ENCODE results near the gene ZFR. TPM values are rescaled to one million over a fixed set of nuclear protein-coding genes. Genes with fewer than 3 reads are reported as not detected.

ZFR gene
- total RNA-seq (10 to 100 TPM; 71.8 to 99.9 (median 81.7) TPM), polyA plus RNA-seq (10 to 100 TPM; 25.8 to 30.7 (median 26.5) TPM)

DNA sequence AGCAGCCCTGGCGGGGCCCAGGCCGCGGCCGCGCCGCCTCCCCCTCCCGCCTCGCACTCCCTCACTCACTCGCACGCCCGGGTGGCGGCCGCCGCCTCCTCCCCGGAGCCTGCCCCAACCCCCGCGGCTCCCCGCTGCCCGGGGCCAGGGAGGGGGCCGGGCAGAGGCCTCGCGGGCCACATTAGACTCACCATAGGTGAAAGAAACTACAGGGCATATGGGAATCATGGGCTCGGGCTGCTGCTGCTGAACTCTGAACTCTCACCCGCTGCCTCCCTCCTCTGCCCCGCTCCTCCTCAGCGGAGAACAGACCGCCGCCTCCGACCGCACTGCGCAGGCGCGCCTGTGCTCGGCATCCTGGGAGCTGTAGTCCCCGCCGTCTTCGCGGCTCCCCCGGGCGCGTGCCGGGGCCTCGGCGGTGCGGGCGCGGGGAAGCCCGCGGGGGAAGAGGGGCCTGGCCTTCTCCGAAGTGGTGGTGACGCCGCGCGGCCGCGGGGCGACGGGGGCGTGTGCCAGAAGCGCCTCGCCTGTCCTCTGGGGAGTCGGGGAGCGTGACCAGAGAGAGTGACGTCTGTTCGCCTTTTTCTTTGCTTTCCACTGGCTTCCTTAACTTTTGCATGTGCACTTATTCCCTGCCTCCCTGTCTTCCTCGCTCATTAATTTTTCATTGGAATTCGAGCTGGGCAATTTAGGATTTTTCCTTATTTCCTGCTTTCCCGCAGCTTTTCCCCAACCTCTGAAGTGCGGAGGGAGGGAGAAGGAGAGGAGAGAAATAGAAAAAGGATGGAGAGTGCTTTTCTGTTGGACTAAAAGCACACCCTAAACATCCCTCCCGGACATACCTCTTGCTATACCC, at the start of gene ZFR:
Gene ZFR (minus strand): TSS at position 310 of the 856 bp plus-strand sequence. CDS start 82 bp downstream, at position 228.
- H3K4me3 ChIP-seq, result peak within 1 kb of the TSS; percentile 78 to 92 (median 82)
- peak; percentile 96 for DNase-seq
- H3K36me3 ChIP-seq, result no peaks in the 10 kb centered on the region
- 8 to 13% methylated on average over 69 to 70 of the region's 70 CpGs for WGBS, 2 donors
- H3K9me3 ChIP-seq, result no peaks in the 10 kb centered on the region
- intact Hi-C loops (cut with DNase I), result loop anchor here (5.0 kb wide), 1 partner anchor 143 kb away; the partner anchor contains the start of gene SUB1
- TF ChIP-seq EP300 (IDR thresholded peaks at IDR 0.05) (no peak), POLR2AphosphoS5 (IDR thresholded peaks at IDR 0.05) (peak; percentile 86 to 94 (median 92)), POLR2A (IDR thresholded peaks at IDR 0.05) (peak; percentile 64 to 72)
- peaks cover 0 to 41% (median 27%) of the 10 kb centered on the region in 4 donors for H3K4me1 ChIP-seq
- no peaks in the 10 kb centered on the region for H3K27me3 ChIP-seq
- H3K27ac ChIP-seq, result peak within 1 kb of the TSS; percentile 93 to 96 (median 94)

GRCh38 chr5:32490972-32491557, 46.5 kb upstream of the ZFR start:
- Histone ChIP-seq H3K4me3 (no peak overlapping the region), H3K27me3 (no peaks in the 10 kb centered on the region), H3K27ac (no peak overlapping the region), H3K9me3 (no peaks in the 10 kb centered on the region), H3K4me1 (peaks cover 0 to 8% (median 1%) of the 10 kb centered on the region in 4 donors), H3K36me3 (no peaks in the 10 kb centered on the region)
- no peak for DNase-seq
- TF ChIP-seq CTCF (IDR thresholded peaks at IDR 0.05) (no peak), POLR2A (IDR thresholded peaks at IDR 0.05) (no peak), POLR2AphosphoS5 (IDR thresholded peaks at IDR 0.05) (no peak), EP300 (IDR thresholded peaks at IDR 0.05) (no peak)
- WGBS, 2 donors, result 83 to 89% methylated on average over 6 of the region's 6 CpGs
- intact Hi-C loops (cut with DNase I), result loop anchor here (10.0 kb wide), 1 partner anchor 934 kb away; no protein-coding TSS in a partner anchor

DNA sequence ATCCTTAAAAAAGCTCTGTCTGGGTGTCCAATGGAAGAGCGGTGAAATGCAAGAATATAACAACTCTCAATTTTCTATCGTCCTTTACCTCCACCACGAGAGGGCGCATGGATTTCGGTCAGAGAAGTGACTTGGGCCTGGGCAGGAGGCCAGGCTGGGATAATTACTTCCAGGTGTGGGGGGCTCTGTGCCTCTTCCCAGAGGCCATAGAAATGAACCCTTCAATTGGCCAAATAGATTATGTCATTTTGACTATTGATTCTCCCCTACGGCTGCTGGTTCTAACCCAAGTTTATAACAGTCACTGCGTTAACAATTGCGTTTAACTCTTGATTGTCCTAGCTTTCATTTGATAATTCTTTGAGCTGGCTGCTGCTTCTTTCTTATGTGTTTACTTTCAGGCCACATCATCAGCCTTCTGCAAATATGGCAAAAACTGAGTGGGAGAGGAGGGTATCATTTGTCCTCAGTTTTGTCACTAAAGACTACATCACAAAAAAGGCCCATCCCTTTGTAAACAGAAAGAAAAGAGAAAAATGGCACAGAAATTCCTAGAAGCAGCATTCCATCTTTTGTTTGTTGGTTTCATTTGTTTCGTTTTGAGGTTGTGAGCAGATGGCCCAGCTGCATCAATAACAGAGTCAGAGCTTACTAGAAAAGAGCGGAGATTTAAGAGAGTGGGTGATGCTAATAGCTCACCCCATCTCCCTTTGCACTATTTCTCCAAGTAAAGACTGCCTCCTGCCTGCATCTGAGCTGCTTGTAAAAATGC, 45.4 kb upstream of the ZFR start:
- WGBS, 2 donors, result 13 to 32% methylated on average over 10 of the region's 10 CpGs
- Histone ChIP-seq H3K27me3 (no peaks in the 10 kb centered on the region), H3K36me3 (no peaks in the 10 kb centered on the region), H3K4me1 (peaks cover 0 to 8% (median 1%) of the 10 kb centered on the region in 4 donors), H3K4me3 (no peak overlapping the region), H3K27ac (peak overlapping the region in 1 of 4 donors; percentile 14), H3K9me3 (no peaks in the 10 kb centered on the region)
- DNase-seq, result peak; percentile 91
- intact Hi-C loops (cut with DNase I), result loop anchor here (1.0 to 10.0 kb wide), 3 partner anchors 95 to 935 kb away; partner anchors contain the start of gene SUB1
- no peak for TF ChIP-seq POLR2A (IDR thresholded peaks at IDR 0.05)
- TF ChIP-seq POLR2AphosphoS5 (IDR thresholded peaks at IDR 0.05), result peak in 3 of 4 donors; percentile 11 to 71 (median 71)
- no peak for TF ChIP-seq EP300 (IDR thresholded peaks at IDR 0.05)
- TF ChIP-seq CTCF (IDR thresholded peaks at IDR 0.05), result peak; percentile 70 to 76 (median 72)

GRCh38 chr5:32487424-32487823, 42.9 kb upstream of the ZFR start:
- WGBS, 2 donors, result 84 to 86% methylated on average over 5 of the region's 5 CpGs
- Histone ChIP-seq H3K27me3 (no peaks in the 10 kb centered on the region), H3K4me3 (no peak overlapping the region), H3K9me3 (no peaks in the 10 kb centered on the region), H3K36me3 (no peaks in the 10 kb centered on the region), H3K27ac (no peak overlapping the region), H3K4me1 (peaks cover 0 to 8% (median 1%) of the 10 kb centered on the region in 4 donors)
- TF ChIP-seq EP300 (IDR thresholded peaks at IDR 0.05), result no peak
- TF ChIP-seq POLR2AphosphoS5 (IDR thresholded peaks at IDR 0.05), result no peak
- TF ChIP-seq POLR2A (IDR thresholded peaks at IDR 0.05), result no peak
- TF ChIP-seq CTCF (IDR thresholded peaks at IDR 0.05), result no peak
- intact Hi-C loops (cut with DNase I), result no loop called here
- DNase-seq, result no peak
